ENCODE measurements around the gene KCNF1. TPM values are rescaled to one million over a fixed set of nuclear protein-coding genes. Genes with fewer than 3 reads are reported as not detected.

KCNF1 gene
- total and polyA plus RNA-seq, 4 donors = not detected

- intact Hi-C loops (cut with DNase I) = no loop called here
- no peak for ATAC-seq (ENCODE audit: low FRiP score)
- peak in 1 of 2 donors; percentile 12 for DNase-seq
- whole genome bisulfite sequencing, 2 donors = 41 to 54% methylated on average over 15 of the region's 15 CpGs
- Histone ChIP-seq H3K9me3 (ENCODE audit: control insufficient read depth, low read length) (peaks cover 1% of the 10 kb centered on the region), H3K4me1 (ENCODE audit: control insufficient read depth in 1 of 2, insufficient read depth in 2 of 2, low read length in 2 of 2) (no peaks in the 10 kb centered on the region), H3K36me3 (ENCODE audit: control insufficient read depth in 1 of 2, insufficient read depth in 2 of 2, low read length in 1 of 2) (no peaks in the 10 kb centered on the region), H3K27ac (ENCODE audit: low read depth in 1 of 2, low read length in 2 of 2) (no peak overlapping the region), H3K27me3 (ENCODE audit: control insufficient read depth in 1 of 2, insufficient read depth in 2 of 2, low read length in 1 of 2) (no peaks in the 10 kb centered on the region), H3K4me3 (ENCODE audit: low read length in 2 of 2) (no peak overlapping the region)
Observed at GRCh38 chr2:10926191-10926820, 14.6 kb downstream of the KCNF1 start.

GRCh38 chr2:10930721-10931516 lies 19.2 kb downstream of the KCNF1 start:
- no peaks in the 10 kb centered on the region for H3K36me3 ChIP-seq (ENCODE audit: control insufficient read depth in 1 of 2, insufficient read depth in 2 of 2, low read length in 1 of 2)
- DNase-seq = no peak

GRCh38 chr2:10931710-10932255 lies 20.0 kb downstream of the KCNF1 start:
- intact Hi-C loops (cut with DNase I) = no loop called here
- ATAC-seq (ENCODE audit: low FRiP score) (no peak), DNase-seq (no peak)
- no peaks in the 10 kb centered on the region for H3K36me3 ChIP-seq (ENCODE audit: control insufficient read depth in 1 of 2, insufficient read depth in 2 of 2, low read length in 1 of 2)
- no peaks in the 10 kb centered on the region for H3K27me3 ChIP-seq (ENCODE audit: control insufficient read depth in 1 of 2, insufficient read depth in 2 of 2, low read length in 1 of 2)
- 80 to 84% methylated on average over 14 of the region's 14 CpGs for WGBS, 2 donors
- H3K4me3 ChIP-seq (ENCODE audit: low read length in 2 of 2) = no peak overlapping the region
- H3K27ac ChIP-seq (ENCODE audit: low read depth in 1 of 2, low read length in 2 of 2) = no peak overlapping the region
- H3K4me1 ChIP-seq (ENCODE audit: control insufficient read depth in 1 of 2, insufficient read depth in 2 of 2, low read length in 2 of 2) = no peaks in the 10 kb centered on the region
- H3K9me3 ChIP-seq (ENCODE audit: control insufficient read depth, low read length) = peaks cover 1% of the 10 kb centered on the region

More at GRCh38 chr2:10930721-10931516, 19.2 kb downstream of the KCNF1 start:
- Histone ChIP-seq H3K9me3 (ENCODE audit: control insufficient read depth, low read length) (peaks cover 1% of the 10 kb centered on the region), H3K27me3 (ENCODE audit: control insufficient read depth in 1 of 2, insufficient read depth in 2 of 2, low read length in 1 of 2) (no peaks in the 10 kb centered on the region), H3K4me3 (ENCODE audit: low read length in 2 of 2) (no peak overlapping the region), H3K27ac (ENCODE audit: low read depth in 1 of 2, low read length in 2 of 2) (no peak overlapping the region), H3K4me1 (ENCODE audit: control insufficient read depth in 1 of 2, insufficient read depth in 2 of 2, low read length in 2 of 2) (no peaks in the 10 kb centered on the region)
- WGBS, 2 donors = 74 to 76% methylated on average over 12 of the region's 12 CpGs
- ATAC-seq (ENCODE audit: low FRiP score) = no peak
- intact Hi-C loops (cut with DNase I) = no loop called here

GRCh38 chr2:10932345-10933151 lies 20.8 kb downstream of the KCNF1 start:
- WGBS, 2 donors = 73 to 74% methylated on average over 17 of the region's 17 CpGs
- ATAC-seq (ENCODE audit: low FRiP score) (peak; percentile 23), DNase-seq (peak in 1 of 2 donors; percentile 6)
- H3K27ac ChIP-seq (ENCODE audit: low read depth in 1 of 2, low read length in 2 of 2) = no peak overlapping the region
- intact Hi-C loops (cut with DNase I) = no loop called here
- H3K36me3 ChIP-seq (ENCODE audit: control insufficient read depth in 1 of 2, insufficient read depth in 2 of 2, low read length in 1 of 2) = no peaks in the 10 kb centered on the region
- H3K4me1 ChIP-seq (ENCODE audit: control insufficient read depth in 1 of 2, insufficient read depth in 2 of 2, low read length in 2 of 2) = no peaks in the 10 kb centered on the region
- peaks cover 1% of the 10 kb centered on the region for H3K9me3 ChIP-seq (ENCODE audit: control insufficient read depth, low read length)
- H3K4me3 ChIP-seq (ENCODE audit: low read length in 2 of 2) = no peak overlapping the region
- H3K27me3 ChIP-seq (ENCODE audit: control insufficient read depth in 1 of 2, insufficient read depth in 2 of 2, low read length in 1 of 2) = no peaks in the 10 kb centered on the region

GRCh38 chr2:10933700-10934225 lies 22.0 kb downstream of the KCNF1 start:
- H3K27me3 ChIP-seq (ENCODE audit: control insufficient read depth in 1 of 2, insufficient read depth in 2 of 2, low read length in 1 of 2) = no peaks in the 10 kb centered on the region
- 81 to 86% methylated on average over 11 of the region's 11 CpGs for WGBS, 2 donors
- no peaks in the 10 kb centered on the region for H3K36me3 ChIP-seq (ENCODE audit: control insufficient read depth in 1 of 2, insufficient read depth in 2 of 2, low read length in 1 of 2)
- H3K9me3 ChIP-seq (ENCODE audit: control insufficient read depth, low read length) = no peaks in the 10 kb centered on the region
- H3K4me3 ChIP-seq (ENCODE audit: low read length in 2 of 2) = no peak overlapping the region
- intact Hi-C loops (cut with DNase I) = no loop called here
- no peak overlapping the region for H3K27ac ChIP-seq (ENCODE audit: low read depth in 1 of 2, low read length in 2 of 2)
- DNase-seq (no peak), ATAC-seq (ENCODE audit: low FRiP score) (no peak)
- no peaks in the 10 kb centered on the region for H3K4me1 ChIP-seq (ENCODE audit: control insufficient read depth in 1 of 2, insufficient read depth in 2 of 2, low read length in 2 of 2)

- WGBS, 2 donors = 72 to 75% methylated on average over 6 to 7 of the region's 7 CpGs
- no peaks in the 10 kb centered on the region for H3K27me3 ChIP-seq (ENCODE audit: control insufficient read depth in 1 of 2, insufficient read depth in 2 of 2, low read length in 1 of 2)
- no peaks in the 10 kb centered on the region for H3K4me1 ChIP-seq (ENCODE audit: control insufficient read depth in 1 of 2, insufficient read depth in 2 of 2, low read length in 2 of 2)
- DNase-seq (no peak), ATAC-seq (ENCODE audit: low FRiP score) (no peak)
- H3K9me3 ChIP-seq (ENCODE audit: control insufficient read depth, low read length) = no peaks in the 10 kb centered on the region
- no peak overlapping the region for H3K27ac ChIP-seq (ENCODE audit: low read depth in 1 of 2, low read length in 2 of 2)
- intact Hi-C loops (cut with DNase I) = no loop called here
- H3K4me3 ChIP-seq (ENCODE audit: low read length in 2 of 2) = no peak overlapping the region
- H3K36me3 ChIP-seq (ENCODE audit: control insufficient read depth in 1 of 2, insufficient read depth in 2 of 2, low read length in 1 of 2) = no peaks in the 10 kb centered on the region
Observed at GRCh38 chr2:10934308-10934978, 22.7 kb downstream of the KCNF1 start.

GRCh38 chr2:10934979-10935350 lies 23.2 kb downstream of the KCNF1 start:
- H3K36me3 ChIP-seq (ENCODE audit: control insufficient read depth in 1 of 2, insufficient read depth in 2 of 2, low read length in 1 of 2) = no peaks in the 10 kb centered on the region
- H3K27ac ChIP-seq (ENCODE audit: low read depth in 1 of 2, low read length in 2 of 2) = no peak overlapping the region
- no peak for DNase-seq
- no peaks in the 10 kb centered on the region for H3K9me3 ChIP-seq (ENCODE audit: control insufficient read depth, low read length)
- no peak for ATAC-seq (ENCODE audit: low FRiP score)
- H3K4me1 ChIP-seq (ENCODE audit: control insufficient read depth in 1 of 2, insufficient read depth in 2 of 2, low read length in 2 of 2) = no peaks in the 10 kb centered on the region
- intact Hi-C loops (cut with DNase I) = no loop called here
- H3K4me3 ChIP-seq (ENCODE audit: low read length in 2 of 2) = no peak overlapping the region
- H3K27me3 ChIP-seq (ENCODE audit: control insufficient read depth in 1 of 2, insufficient read depth in 2 of 2, low read length in 1 of 2) = no peaks in the 10 kb centered on the region
- WGBS, 2 donors = 34 to 45% methylated on average over 15 of the region's 15 CpGs

- no peak overlapping the region for H3K4me3 ChIP-seq (ENCODE audit: low read length in 2 of 2)
- H3K27ac ChIP-seq (ENCODE audit: low read depth in 1 of 2, low read length in 2 of 2) = no peak overlapping the region
- H3K27me3 ChIP-seq (ENCODE audit: control insufficient read depth in 1 of 2, insufficient read depth in 2 of 2, low read length in 1 of 2) = no peaks in the 10 kb centered on the region
- H3K4me1 ChIP-seq (ENCODE audit: control insufficient read depth in 1 of 2, insufficient read depth in 2 of 2, low read length in 2 of 2) = no peaks in the 10 kb centered on the region
- H3K9me3 ChIP-seq (ENCODE audit: control insufficient read depth, low read length) = no peaks in the 10 kb centered on the region
- DNase-seq (peak in 1 of 2 donors; percentile 26), ATAC-seq (ENCODE audit: low FRiP score) (no peak)
- intact Hi-C loops (cut with DNase I) = no loop called here
- 71 to 77% methylated on average over 18 of the region's 18 CpGs for WGBS, 2 donors
- no peaks in the 10 kb centered on the region for H3K36me3 ChIP-seq (ENCODE audit: control insufficient read depth in 1 of 2, insufficient read depth in 2 of 2, low read length in 1 of 2)
Observed at GRCh38 chr2:10935366-10935918, 23.7 kb downstream of the KCNF1 start.
